HG03342 (cell line): ENCODE measurements around the gene ZER1.
A peak's percentile ranks its signal among the peaks of the same experiment; 100 is the strongest.
"Not testable (repeated sequence)": the region's sequence is repeated elsewhere in the genome, so short reads cannot be mapped to it uniquely, and the experiment has no call there.

Source experiments
- ATAC-seq: cut with Tn5 transposase; IDR thresholded peaks from one replicate; pipeline ENCODE4 v1.9.1; 2021; ENCODE audit warnings: mild to moderate bottlenecking, moderate library complexity; ENCODE audit not compliant: unreplicated experiment

ZER1 gene

DNA sequence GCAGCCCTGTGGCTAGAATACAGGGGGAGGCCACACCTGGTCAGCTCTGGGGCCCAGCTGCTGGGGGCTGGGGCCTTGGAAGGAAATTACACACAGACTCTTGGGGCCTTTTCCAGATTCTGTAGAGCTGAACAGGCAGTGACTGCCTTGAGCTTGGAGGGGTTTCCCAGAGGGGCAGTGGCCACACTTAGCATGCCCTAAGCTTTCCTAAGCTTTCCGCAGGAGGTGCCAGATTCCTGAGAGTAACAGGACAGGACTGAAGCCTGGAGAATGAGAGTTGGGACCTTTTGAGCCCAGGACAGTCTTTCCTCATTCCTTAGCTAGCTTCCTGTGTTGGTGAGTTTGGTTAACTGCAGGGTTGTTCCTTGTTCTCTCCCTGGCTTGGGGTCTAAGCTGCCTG, 16.7 kb upstream of the ZER1 start:
- ATAC-seq, result no peak

DNA sequence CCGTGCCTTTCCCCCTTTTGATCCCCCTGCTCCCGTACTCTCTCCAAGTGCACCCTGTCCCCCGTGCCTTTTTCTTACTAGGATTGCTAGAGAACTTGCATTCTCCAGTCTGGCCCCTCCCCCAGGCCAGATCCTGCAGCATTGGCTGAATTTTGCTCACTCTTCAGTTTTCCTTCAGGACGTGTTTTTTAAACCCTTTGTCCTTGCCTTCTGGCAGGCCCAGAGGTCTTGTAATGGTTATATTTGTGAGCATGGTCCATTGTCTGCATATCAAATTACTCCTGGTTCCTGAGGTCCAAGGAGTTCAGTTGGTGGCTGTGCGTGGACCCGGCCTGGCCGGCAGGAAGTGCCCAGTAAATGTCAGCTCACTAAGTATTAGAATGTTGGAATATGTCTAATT, 15.9 kb upstream of the ZER1 start:
- ATAC-seq, result no peak

DNA sequence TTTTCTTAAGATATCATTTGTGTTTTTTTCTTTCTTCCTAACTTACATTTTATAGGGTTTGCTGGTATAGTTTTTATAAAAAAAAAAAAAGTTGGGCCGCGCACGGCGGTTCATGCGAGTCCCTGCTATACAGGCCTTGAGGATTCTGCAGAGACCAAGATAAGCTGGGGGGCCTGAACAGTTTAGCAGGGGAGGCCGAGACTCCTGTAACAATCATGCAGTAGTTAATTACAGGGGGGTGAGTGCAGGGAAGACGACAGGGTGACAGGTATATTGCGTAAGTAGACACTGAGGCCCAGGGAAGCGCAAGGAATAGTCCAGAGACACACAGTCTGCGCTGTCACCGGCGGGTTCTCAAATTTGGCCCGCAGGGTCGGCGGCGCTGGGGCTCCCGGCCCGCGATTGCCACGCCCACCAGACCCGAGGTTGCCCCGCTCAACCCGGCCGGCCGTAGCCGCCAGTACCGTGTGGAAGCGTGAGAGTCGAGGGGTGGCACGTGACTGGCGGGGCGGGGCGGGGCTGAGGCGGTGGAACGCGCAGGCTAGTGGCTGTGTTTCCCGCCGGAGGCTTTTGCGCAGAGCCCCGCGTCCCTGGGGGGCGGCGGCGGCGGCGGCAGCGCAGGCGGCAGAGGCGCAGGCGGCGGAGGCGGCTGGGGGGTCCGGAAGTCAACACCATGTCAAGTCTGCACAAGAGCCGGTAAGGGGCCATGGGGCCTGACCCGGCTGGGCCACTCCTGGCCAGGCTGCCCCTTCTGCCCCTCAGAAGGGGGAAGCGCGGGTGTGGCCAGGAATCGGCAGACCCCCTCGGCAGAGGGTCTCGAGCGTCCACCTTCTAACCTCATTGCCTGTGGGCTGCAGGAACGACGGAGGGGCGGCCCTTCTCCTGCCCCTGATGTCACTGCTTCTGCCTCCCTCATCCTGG, 15.2 kb upstream of the ZER1 start, which contains the start of gene TBC1D13:
TSS of gene TBC1D13 (plus strand) at position 573 of the 921 bp plus-strand sequence. CDS start at position 674, 101 bp downstream.
- ATAC-seq, result peak; percentile 86

DNA sequence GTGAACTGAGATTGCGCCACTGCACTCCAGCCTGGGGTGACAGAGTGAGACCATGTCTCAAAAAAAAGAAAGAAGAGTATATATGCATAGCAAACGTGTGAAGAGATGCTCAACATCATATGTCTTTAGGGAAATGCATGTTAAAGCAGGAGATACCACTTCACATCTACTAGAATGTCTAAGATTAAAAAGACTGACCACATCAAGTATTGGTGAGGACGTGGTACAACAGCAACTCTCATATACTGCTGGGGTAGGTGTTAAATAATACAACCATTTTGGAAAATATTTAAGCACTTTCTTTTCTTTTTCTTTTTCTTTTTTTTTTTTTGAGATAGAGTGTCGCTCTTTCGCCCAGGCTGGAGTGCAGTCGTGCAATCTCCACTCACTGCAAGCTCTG, 13.7 kb upstream of the ZER1 start:
- ATAC-seq, result no peak

DNA sequence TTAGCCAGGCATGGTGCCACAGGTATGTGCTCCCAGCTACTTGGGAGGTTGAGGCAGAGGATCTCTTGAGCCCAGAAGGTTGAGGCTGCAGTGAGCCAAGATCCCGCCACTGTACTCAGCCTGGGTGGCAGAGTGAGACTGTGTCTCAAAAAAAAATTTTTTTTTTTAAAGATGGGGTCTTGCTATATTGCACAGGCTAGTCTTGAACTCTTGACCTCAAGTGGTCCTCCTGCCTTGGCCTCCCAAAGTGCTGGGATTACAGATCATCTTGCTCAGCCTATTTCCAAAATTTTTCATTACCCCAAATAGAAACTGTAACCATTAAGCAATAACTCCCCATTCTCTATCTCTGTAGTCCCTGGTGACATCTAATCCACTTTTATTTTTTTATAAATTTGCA, 10.9 kb upstream of the ZER1 start:
- ATAC-seq, result no peak

DNA sequence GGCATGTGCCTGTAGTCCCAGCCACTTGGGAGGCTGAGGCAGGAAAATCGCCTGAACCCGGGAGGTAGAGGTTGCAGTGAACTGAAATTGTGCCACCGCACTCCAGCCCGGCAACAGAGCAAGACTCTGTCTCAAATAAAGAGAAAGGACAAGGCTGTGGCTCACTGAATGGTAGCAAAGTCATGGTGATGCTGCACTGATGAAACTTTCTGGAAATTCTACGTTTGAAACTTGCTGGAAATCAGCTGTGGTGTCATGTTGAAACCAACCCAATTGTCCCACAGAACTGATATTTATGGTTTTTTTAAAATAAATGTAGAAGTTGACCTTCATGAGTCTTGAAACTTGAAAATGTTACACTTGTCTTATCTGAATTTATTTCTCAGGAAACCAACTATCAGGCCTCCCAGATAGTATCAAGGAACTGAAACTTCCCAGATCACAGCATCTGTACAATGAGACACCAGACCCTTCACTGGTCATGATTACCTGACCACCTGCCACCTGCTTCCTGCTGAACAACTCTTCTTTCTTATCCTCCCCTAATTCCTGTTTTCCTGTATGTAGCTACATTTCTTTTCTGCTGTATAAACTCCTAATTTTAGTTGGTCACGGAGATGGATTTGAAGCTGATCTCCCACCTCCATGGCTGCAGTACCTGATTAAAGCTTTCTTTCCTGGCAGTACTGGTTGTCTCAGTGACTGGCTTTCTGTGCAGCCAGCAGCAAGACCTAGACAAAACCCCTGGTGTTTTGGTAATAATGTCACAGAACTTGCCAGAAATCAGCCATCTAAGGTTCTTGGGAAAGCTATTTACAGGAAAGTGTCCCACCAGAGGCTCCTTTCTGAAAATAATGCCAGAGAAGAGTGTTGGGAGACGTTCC, 9.7 kb upstream of the ZER1 start:
- no peak for ATAC-seq

DNA sequence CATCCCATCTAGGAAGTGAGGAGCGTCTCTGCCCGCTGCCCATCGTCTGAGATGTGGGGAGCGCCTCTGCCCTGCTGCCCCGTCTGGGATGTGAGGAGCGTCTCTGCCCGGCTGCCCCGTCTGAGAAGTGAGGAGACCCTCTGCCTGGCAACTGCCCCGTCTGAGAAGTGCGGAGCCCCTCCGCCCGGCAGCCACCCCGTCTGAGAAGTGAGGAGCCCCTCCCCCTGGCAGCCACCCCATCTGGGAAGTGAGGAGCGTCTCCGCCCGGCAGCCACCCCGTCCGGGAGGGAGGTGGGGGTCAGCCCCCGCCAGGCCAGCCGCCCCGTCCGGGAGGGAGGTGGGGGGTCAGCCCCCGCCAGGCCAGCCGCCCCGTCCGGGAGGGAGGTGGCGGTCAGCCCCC, 8.4 kb upstream of the ZER1 start:
- ATAC-seq, result not testable (repeated sequence)

DNA sequence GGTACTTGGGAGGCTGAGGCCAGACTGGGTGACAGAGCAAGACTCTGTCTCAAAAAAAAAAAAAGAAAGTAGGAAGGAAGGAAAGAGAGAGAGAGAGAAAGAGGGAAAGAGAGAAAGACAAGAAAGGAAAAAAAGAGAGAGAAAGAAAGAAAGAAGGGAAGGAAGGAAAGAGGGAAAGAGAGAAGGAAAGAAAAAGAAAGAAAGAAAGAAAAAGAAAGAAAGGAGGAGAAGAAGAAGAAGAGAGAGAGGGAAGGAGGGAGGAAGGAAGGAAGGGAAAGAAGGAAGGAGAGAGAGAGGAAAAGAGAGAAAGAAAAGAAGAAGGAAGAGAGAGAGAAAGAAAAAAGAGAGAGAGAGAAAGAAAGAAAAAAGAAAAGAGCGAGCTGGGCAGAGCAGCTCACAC, 3.1 kb upstream of the ZER1 start:
- no peak for ATAC-seq

DNA sequence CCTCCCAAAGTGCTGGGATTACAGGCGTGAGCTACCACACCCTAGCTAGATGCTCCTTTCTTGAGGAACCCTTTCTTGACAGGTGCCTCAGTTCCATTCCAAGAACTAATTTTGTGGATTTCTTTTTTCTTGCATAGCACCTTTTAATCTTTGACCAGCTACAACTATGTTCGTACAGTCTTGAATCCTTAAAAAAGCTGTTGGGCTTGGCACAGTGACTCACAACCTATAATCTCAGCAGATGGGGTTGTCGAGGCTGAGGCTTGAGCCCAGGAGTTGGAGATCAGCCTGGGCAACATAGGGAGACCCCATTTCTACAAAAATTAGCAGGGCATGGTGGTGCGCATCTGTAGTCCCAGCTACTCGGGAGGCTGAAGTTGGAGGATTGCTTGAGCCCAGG, 1.3 kb upstream of the ZER1 start:
- no peak for ATAC-seq

DNA sequence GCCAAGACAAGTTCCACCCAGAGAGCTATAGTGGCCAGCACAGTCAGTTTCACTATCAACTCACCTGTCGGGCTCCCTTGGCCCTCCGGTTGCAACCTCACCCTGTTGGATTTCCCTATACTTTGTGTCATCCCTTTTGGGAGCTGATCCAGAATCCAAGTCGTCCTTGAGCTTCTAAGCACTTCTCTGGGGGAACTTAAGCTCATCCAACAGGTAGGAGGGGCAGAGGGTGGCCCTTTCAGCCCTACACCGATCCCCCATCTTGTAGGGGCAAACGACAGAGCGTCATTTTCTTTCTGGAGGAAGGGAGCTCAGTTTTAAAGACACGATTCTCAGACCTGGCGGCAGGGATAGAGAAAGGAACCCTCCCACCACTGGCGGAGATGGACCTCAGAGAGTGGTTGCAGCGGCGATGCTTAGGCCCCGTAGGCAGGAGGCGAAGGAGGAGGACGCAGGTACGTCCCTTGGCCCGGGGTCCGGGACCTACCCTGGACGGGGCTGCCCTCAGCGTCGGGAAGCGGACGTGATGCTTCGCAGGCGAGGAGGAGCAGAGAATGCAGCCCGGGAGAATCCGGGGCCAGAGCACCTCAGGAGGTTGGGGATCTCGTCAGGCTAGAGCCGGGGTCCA, 519 bp downstream of the ZER1 start:
- ATAC-seq, result peak; percentile 10

DNA sequence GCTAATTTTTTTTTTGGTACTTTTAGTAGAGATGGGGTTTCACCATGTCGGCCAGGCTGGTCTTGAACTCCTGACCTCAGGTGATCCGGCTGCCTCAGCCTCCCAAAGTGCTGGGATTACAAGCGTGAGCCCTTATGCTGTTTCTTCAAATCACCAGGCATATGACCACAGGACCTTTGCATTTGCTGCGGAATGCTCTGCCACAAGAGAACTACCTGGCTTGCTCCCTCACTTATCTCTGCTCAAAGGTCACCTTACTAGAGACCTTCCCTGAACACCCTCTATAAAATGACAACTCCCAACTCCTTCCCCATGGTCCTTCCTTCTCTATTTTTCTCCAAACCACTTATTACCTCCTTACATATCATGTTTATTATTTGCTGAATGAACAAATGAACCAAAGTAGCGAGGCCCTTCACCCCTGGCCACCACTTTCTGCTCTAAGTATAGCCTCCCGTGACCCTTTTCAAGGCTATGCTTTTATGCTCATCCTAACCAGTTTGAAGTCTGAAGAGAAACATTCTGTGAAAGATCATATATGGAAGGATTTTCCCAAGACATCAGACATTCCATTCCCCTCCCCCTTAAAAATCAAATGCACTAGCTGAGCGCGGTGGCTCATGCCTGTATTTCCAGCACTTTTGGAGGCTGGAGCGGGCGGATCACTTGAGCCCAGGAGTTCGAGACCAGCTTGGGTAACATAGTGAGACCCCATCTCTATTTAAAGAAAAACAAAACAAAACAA, 1.3 kb downstream of the ZER1 start:
- no peak for ATAC-seq

DNA sequence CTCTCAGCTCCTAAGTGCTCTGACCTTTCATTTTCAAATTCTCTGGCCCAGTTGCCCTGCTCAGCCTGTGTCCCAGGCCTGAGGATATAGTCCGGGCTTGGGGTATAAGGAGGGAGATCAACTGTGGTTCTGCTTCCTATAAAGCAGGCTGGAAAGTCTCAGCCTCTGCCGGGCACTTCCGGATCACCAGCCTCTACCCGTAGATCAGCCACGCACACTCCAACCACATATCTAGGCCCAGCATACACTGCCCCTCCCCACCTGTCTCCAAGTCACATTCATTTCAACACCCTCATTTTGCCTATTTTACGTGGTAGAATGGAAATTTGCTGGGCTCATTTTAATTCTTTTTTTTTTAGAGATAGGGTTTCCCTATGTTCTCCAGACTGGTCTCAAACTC, 3.1 kb downstream of the ZER1 start:
- no peak for ATAC-seq

DNA sequence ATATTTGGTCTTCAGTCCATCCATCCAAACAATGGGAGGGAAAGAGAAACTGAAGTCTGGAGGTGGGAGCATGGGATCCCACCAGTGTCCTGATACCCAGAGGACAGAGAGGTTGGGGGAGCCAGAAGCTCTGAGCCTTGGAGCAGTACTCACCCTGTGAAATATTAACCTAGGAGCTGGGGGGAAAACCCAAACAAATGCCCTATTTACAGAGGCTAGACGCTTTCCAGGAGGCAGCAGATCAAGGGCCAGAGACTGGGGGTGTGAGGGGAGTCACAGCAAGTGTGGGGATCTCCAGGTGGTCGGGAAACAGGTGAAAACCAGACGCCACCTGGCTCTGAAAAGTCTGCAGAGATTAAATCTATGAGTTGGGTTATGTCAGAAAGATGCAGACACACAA, 6.2 kb downstream of the ZER1 start:
- no peak for ATAC-seq

DNA sequence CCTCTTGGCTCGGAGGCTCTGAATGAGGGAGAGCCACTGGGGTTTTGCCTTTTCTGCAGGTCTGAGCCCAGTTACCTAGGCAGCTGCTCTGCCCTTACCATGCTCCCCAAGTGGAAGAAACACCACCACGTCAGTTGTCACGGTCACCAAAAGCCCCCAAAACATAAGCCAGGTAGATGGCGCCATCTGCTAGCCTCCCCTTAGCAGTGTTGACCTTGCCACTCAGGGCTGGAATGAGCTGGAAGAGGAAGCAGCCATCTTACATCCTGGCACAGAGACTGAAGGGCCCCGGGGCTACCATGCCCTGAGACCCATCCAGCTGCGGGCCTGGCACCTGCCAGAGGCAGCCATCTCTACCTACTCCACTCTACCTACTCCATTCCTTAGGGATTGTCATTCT, 7.4 kb downstream of the ZER1 start:
- ATAC-seq, result no peak

DNA sequence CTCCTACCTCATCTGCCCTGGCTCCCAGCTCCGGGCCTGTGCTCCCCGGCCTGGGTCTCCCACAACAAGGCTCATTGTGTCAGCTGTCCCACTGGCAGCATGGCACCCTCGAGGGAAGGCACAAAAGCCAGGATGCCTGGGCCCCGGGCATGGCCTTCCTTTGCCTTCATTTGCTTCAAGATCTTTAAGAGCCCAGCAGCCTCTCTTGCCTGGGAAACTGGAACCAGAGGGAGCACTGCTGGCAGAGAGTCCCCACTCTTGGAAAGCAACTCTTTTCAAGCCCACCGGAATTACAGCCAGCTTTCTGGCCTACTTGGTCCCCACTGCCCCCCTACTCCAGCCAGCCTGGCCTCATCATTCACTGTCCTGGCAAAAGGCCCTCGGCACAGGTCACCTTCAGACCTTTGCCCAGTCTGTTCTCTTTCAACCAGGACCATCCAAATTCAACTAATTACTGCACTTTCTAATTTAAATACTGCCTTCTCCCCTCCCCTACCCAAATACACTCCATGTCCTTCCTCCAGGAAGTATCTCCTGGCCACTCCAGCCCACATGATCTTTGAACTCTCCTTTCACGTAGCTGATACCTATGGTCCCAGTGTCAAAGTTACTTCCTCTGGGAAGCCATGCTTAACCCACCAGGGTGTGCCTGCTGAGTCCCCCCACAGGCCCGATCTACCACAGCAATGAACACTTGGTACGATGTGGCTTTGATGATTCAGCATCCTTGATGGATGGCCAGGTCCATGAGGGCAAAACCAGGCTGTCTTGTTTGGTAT, 8.9 kb downstream of the ZER1 start:
- no peak for ATAC-seq

DNA sequence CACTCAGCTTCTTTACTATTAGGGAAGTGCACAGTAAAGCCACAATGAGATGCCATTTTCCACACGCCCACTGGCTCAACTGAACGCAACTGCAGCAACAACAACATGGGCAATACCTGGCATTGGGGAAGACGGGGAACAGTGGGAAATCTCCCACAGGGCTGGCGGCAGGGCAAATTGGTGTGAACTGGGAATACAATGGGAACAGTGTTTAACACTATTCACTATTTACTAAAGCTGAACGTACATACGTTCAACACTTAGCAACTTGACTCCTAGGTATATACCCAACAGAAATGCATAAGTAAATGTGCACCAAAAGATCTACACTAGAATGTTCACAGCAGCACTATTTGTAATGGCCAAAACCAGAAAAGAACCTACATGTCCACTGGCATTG, 14.1 kb downstream of the ZER1 start:
- no peak for ATAC-seq

DNA sequence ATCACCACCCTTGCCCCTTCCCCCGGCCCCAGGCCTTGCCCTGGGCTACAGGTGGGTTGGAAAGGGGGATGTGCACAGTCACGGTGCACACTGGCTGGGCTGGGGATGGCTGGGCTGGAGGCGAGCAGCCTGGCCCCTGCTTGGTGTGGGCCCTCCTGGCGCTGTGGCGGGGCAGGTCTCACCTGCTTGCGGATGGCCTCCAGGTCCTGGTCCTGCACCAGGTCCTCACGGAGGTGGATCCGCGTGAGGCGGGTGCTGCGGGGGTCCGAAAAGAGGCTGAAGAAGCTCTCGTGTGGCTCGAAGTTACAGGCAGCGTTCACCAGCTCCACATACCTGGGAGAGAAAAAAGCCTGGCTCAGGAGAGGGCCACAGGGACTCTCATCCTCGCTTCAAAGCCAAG, 18.1 kb downstream of the ZER1 start:
- ATAC-seq, result no peak

DNA sequence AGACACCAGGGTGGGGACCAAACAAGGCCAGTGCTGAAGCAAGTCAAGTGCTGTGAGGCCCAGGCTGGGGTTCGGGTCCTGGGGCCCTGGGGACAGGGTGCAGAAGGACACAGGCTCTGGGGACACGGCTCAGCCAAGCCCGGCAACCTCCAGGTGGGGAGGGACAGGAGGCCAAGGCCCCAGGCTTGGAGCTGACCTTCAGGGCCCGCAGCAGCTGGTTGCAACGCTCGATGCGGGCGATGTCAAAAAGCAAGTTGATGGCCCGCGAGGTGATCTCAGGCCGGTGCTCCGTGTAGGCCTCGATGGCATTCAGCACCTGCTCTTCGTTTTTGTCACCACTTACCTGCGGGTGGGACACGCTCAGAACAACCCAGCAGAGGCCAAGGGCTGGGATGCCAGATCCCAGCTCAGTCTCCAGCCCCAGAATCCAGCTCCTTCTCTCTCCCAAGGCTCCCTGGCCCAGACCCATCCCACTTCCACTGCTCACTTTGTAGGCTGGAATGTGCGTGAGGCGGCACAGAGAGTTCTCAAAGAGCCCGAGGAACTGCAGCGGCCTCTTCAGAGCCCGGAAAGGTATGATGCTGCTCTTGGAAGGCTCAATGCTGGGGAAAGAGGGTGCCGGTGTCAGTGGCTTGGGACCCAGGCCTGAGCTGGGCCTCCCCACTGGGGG, 20.7 kb downstream of the ZER1 start:
- ATAC-seq, result no peak

DNA sequence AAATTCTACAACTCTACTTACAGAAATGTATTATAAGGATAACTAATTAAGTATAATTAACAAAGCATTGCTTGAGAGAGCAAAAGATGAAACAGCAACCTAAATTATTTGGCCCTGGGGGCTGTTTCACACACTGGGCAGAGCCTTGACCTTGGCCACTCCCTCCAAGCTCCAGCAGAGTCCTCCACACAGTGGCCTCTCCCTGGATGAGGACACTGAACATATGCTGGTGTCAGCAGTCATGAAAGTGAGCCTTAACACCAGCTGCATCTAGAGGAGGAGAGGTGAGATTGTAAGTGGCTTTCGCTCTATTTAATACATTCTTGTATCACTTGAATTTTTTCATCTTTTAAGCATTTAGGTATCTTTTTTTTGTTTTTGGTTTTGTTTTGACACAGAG, 24.5 kb downstream of the ZER1 start:
- no peak for ATAC-seq
